WERI-Rb-1 (cell line): ENCODE measurements around the gene ZNF778.
A peak's percentile ranks its signal among the peaks of the same experiment; 100 is the strongest.

ENCODE experiments used
- DNase-seq: peaks from one replicate; pipeline ENCODE4 v3.0.0-alpha.2; 2020
- H3K27ac ChIP-seq: fragments of 250-450 bp; sonication (Bioruptor Pico); 2 replicates; pipeline ENCODE4 v1.5.1; 2020; ENCODE audit warnings: mild to moderate bottlenecking, moderate library complexity
- H3K27me3 ChIP-seq: fragments of 250-450 bp; sonication (Bioruptor Pico); 2 replicates; pipeline ENCODE4 v1.5.1; 2021; ENCODE audit warnings: mild to moderate bottlenecking, low read depth, moderate library complexity; ENCODE audit not compliant: insufficient read depth, severe bottlenecking
- H3K36me3 ChIP-seq: fragments of 250-450 bp; sonication (Bioruptor Pico); 2 replicates; pipeline ENCODE4 v1.5.1; 2020; ENCODE audit warnings: mild to moderate bottlenecking, moderate library complexity
- H3K4me3 ChIP-seq: 2 replicates; pipeline ENCODE4 v1.5.1; 2011; ENCODE audit warnings: low read depth, mild to moderate bottlenecking, control low read depth, low read length
- H3K9me3 ChIP-seq: fragments of 250-450 bp; sonication (Bioruptor Pico); 2 replicates; pipeline ENCODE4 v1.5.1; 2021; ENCODE audit warnings: mild to moderate bottlenecking, moderate library complexity; ENCODE audit not compliant: severe bottlenecking
- CTCF ChIP-seq: IDR thresholded peaks from 2 replicates; pipeline ENCODE4 v1.5.1; 2011; ENCODE audit warnings: low read depth, mild to moderate bottlenecking, control low read depth, inconsistent platforms, low read length

The ZNF778 gene

GRCh38 chr16:89217388-89218191, at the start of gene ZNF778:
TSS of gene ZNF778 (plus strand) at chr16:89217703. CDS start at chr16:89221128, 3,425 bp downstream.
- TF ChIP-seq CTCF: no peak
- DNase-seq: peak; percentile 55
- no peaks in the 10 kb centered on the region for H3K9me3 ChIP-seq
- peak within 1 kb of the TSS; percentile 83 for H3K4me3 ChIP-seq
- no peaks in the 10 kb centered on the region for H3K36me3 ChIP-seq
- H3K27ac ChIP-seq: peak within 1 kb of the TSS; percentile 76
- no peaks in the 10 kb centered on the region for H3K27me3 ChIP-seq

GRCh38 chr16:89168381-89169189, 48.9 kb upstream of the ZNF778 start:
- no peaks in the 10 kb centered on the region for H3K36me3 ChIP-seq
- no peak for DNase-seq
- H3K27ac ChIP-seq: no peak overlapping the region
- no peaks in the 10 kb centered on the region for H3K9me3 ChIP-seq
- no peak overlapping the region for H3K4me3 ChIP-seq
- no peaks in the 10 kb centered on the region for H3K27me3 ChIP-seq
- TF ChIP-seq CTCF: no peak

- no peak for DNase-seq
- Histone ChIP-seq H3K27me3 (no peaks in the 10 kb centered on the region), H3K27ac (no peak overlapping the region), H3K36me3 (no peaks in the 10 kb centered on the region), H3K9me3 (no peaks in the 10 kb centered on the region), H3K4me3 (no peak overlapping the region)
- TF ChIP-seq CTCF: no peak
Measured at GRCh38 chr16:89169778-89170177, 47.7 kb upstream of the ZNF778 start.

- Histone ChIP-seq H3K27ac (no peak overlapping the region), H3K9me3 (no peaks in the 10 kb centered on the region), H3K27me3 (no peaks in the 10 kb centered on the region), H3K4me3 (peak overlapping the region; percentile 33), H3K36me3 (no peaks in the 10 kb centered on the region)
- TF ChIP-seq CTCF: 0 out of 2 replicates have a peak, but pooled peaks have one; percentile 15
- DNase-seq: peak; percentile 73
Measured at GRCh38 chr16:89170346-89171215, 46.9 kb upstream of the ZNF778 start.
